Stimulated activated CD8-positive, alpha-beta memory T cell treated with anti-CD3 and anti-CD28 coated beads, Interleukin-7, amount 100 ng/mL, for 24 hours (primary cell): ENCODE data around the gene RIC1.
"Not testable (repeated sequence)": the region's sequence is repeated elsewhere in the genome, so short reads cannot be mapped to it uniquely, and the experiment has no call there.

Experiments used
- DNase-seq: peaks from one replicate; pipeline ENCODE4 v3.0.0-alpha.2; 2020; ENCODE audit warnings: low read depth

RIC1 gene

DNA sequence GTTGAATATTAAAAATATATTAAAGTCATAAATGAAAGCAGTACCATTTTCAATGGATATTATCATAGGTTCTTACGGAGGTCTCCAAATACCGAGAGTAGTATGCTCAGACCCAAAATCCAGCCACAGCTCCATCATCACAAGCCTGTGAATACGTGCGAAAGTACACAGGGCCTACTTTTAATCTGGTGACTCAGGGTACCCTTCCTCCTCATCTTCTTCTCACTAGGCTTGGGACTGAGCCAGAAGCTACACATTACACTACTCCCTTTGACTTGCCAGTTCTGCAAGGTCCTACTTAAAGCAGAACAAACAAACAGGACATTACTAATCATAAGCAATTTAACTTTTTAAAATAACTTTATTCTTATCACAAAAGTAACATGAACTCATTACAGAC, 7.6 kb upstream of the RIC1 start:
- no peak for DNase-seq

DNA sequence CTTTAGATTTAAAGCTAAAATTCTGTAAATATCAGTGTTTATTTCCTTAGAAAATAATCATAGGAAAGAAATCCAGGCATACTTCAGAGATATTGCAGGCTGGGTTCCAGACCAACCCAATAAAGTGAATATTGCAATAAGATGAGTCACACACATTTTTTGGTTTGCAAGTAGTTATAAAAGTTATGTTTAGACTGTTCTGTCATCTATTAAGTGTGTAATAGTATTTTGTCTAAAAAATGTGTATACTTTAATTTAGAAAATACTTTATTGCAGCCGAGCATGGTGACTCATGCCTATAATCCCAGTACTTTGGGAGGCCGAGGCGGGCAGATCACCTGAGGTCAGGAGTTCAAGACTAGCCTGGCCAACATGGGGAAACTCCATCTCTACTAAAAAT, 6.9 kb upstream of the RIC1 start:
- DNase-seq = no peak

- DNase-seq = no peak
These were observed 4.3 kb upstream of the RIC1 start for GRCh38 chr9:5624655-5625054.

- no peak for DNase-seq
These were observed 1.9 kb upstream of the RIC1 start for GRCh38 chr9:5626727-5627634.

DNA sequence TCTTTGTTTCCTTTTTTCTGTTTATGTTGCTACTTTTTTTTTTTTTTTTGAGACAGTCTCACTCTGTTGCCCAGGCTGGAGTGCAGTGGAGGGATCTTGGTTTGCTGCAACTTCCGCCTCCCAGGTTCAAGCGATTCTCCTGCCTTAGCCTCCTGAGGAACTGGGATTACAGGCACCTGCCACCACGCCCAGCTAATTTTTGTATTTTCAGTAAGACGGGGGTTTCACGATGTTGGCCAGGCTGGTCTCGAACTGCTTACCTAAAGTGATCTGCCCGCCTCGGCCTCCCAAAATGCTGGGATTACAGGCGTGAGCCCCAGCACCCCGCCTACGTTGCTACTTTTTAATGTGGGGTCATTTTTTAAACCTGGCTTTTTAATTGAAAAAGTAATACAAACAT, 1.2 kb upstream of the RIC1 start:
- not testable (repeated sequence) for DNase-seq

DNA sequence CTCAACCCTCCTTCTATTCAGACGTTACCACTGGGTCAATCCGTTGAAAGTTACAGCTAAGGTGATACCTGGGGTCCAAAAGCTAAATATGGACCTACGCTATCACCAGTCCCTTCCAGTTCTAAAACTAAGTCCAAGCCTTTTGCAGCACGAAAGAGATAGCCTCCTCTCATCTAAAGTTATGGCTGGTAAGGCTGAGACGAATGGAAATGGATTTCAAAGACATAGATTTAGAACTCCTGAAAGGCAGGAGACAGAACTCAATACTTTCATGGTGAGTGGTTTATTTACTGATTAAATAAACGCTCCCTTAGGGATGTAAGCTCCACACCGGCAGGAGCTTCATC, 751 bp upstream of the RIC1 start:
- no peak for DNase-seq

DNA sequence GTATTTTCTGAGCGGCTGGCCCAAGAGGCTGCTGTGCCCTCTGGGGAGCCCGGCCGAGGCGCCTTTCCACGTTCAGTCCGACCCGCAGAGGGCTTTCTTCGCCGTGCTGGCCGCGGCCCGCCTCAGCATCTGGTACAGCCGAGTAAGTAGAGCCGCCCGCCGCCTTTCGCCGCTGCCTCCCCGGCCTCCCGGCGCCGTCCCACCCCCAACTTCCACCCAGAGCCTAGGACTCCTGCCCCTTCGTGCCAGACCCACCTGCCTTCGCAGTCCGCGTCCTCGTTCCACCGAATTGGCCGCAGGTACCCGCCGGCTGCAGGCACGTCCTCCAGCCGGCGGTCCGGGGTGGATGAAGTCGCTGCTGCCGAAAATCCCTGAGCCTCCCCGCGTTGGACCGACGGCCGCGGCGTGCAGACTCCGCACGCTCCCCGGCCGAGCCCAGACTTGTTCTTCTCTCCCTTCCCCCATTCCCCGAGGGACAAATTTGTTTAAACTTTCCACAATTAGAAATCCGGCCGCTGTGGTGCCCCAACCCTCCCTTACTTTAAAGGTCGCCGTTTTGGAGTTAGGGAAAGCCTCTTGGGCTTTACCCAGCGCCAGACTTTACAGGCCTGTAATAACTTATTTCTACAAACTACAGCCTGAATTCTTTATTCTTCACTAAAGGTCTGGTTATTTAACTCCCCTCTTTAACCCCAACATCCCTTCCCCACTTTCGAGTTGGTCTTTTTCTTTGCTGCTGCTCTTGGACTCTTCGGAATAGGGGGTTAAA, 589 bp downstream of the RIC1 start:
- DNase-seq = no peak

- no peak for DNase-seq
These were observed 1.2 kb downstream of the RIC1 start for GRCh38 chr9:5630081-5630507.

- DNase-seq = no peak
These were observed 2.1 kb downstream of the RIC1 start for GRCh38 chr9:5631026-5631425.

- no peak for DNase-seq
These were observed 3.6 kb downstream of the RIC1 start for GRCh38 chr9:5632540-5632939.

DNA sequence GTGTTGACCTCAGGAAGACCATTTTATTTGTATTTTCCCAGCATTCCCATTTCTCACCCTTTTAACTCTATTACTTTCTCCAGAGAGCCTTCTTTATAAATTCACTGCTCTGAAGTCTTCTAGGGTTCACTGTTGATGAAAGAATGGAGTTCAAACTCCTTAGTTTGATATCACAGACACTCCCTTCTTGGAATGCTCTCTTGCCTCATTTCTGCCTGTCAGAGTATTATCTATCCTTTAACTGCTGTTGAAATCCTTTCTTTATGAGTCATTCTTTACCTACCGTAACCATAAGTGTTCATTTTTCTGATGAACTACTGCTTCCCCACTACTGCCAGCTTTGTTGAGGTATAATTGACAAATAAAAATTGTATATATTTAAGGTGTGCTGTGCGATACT, 4.3 kb downstream of the RIC1 start:
- DNase-seq = no peak

DNA sequence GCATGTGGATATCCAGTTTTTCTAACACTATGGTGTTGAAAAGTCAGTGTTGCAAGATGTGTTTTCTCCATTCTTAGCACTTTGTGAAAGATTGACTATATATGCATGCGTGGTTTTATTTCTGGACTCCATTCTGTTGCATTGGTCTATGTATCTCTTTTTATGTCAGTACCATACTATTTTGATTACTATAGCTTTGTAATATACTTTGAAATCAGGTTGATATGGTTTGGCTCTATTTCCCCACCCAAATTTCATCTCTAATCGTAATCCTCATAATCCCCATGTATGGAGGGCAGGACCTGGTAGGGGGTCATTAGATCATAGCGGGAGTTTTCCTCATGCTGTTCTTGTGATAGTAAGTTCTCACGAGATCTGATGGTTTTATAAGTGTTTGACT, 6.5 kb downstream of the RIC1 start:
- DNase-seq = no peak

DNA sequence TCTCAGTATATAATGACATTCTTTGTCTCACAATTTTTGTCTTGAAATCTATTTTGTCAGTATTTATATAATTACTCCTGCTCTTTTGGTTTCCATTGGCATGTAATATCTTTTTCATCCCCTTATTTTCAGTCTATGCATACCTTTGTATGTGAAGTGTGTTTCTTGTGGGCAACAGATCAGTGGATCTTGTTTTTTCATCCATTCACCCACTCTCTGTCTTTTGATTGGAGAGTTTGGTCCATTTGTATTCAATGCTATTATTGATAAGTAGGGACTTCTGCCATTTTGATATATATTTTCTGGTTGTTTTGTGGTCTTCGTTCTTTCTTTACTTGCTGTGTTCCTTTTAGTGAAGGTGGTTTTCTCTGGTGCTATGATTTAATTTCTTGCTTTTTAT, 10.9 kb downstream of the RIC1 start:
- DNase-seq = no peak

DNA sequence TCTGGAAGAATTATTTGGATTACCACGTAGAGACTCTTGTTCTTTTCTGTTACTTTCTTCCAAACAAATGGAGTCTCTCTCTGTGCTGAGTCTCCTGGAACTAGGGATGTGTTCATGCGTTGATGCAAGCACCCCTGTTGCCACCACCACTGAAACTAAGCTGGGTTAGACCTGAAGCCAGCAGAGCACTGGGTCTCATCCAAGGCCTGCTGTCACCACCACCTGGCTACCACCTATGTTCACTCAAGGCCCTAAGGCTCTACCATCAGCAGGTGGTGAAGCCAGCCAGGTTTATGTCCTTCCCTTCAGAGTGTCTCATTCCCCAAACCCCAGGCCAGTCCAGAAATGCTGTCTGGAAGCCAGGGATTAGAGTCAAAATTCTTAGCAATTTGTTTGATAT, 13.3 kb downstream of the RIC1 start:
- DNase-seq = no peak

DNA sequence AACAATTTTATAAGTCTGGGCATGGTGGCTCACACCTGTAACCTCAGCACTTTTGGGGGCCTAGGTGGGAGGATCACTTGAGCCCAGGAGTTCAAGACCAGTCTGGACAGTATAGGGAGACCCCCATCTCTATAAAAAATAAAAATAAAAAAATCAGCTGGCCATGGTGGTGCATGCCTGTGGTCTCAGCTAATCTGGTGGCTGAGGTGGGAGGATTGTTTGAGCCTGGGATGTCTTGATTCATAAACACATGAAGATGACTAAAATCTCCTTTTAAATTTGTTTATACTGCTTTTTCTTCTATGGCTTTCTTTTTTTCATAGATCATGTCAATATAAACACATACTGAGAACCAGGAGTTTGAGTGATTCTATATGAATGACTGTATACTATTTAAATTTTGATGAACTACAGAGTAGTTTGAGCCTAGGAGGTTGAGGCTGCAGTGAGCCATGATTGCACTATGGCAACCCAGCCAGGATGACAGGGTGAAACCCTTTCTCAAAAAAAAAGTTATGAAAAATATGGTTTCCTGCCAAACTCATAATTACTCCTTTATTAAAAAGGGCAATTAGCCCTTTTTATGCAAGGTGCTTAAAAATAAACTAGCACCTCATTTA, 14.2 kb downstream of the RIC1 start:
- no peak for DNase-seq

GRCh38 chr9:5644501-5644900, 15.6 kb downstream of the RIC1 start:
- DNase-seq = no peak

DNA sequence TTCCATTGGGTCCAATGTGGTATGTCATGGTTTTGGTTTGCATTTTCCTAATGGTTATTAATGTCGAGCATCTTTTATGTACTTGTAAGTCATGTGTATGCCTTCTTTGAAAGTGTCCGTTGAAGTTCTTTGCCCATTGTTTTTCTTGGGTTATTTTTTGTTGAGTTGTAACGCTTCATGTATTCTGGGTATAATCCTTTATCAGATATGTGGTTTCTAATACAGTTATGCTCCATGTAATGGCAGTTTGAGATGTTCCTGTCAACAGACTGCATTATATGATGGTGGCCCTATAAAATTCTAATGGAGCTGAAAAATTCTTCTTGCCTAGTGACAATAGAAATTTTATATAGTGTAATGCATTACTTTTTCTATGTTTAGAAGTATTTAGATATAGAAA, 17.2 kb downstream of the RIC1 start:
- DNase-seq = no peak

DNA sequence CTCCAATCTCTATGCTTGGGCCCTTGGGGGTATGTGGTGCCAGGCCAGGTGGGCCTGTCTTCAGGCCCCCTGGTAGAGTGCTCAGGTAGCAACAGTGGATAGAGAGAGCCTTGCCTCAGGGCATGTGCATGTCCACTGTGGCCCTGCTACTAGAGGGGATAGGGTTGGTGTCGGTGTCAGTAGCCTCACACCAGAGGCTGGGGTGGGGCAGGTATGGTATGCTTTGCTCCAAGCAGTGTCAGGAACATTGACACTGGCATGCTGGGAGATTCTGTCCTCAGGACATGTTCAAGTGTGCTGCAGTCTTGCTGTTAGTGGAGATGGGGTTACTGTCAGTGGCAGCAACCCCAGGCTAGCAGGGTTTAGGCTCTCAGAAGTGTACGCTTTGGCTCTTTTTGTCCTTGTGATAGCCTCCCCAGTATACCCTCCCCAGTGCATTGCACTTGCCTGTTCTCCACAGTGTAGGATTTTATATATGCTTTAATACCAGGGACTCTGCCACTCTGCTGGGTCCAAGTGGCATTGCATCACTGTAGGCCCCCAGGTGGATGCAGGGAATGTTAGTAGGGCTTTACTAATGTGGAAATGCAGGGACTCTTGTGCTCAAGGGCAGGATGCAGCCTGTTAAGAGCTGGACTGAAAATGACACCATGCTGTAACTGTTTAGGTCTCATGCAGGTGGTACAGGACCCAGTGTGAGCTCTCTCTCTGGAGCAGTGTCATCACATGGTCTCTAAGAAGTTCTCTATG, 21.6 kb downstream of the RIC1 start:
- DNase-seq = no peak

GRCh38 chr9:5651246-5651645, 22.3 kb downstream of the RIC1 start:
- no peak for DNase-seq

DNA sequence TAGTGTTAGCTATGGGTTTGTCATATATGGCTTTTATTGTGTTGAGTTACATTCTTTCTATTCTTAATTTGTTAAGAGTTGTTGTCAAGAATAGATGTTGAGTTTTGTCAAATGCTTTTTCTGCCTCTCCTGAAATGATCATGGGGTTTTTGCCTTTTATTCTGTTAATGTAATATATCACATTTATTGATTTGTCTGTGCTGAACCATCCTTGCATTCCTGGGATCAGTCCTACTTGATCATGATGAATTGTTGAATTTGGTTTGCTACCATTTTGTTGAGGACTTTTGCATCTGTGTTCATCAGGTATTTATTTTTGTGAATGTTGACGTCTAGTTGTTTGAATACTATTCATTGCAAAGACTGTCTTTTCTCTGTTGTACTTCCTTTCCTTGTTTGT, 23.9 kb downstream of the RIC1 start:
- DNase-seq = no peak

- DNase-seq = not testable (repeated sequence)
These were observed 33.9 kb downstream of the RIC1 start for GRCh38 chr9:5662804-5663203.

GRCh38 chr9:5665059-5665458, 36.2 kb downstream of the RIC1 start:
- no peak for DNase-seq
